IPS-18c (cell line): ENCODE results near the gene TMEM119.
"Not testable (repeated sequence)": the region's sequence is repeated elsewhere in the genome, so short reads cannot be mapped to it uniquely, and the experiment has no call there.

Source experiments
- H3K4me3 ChIP-seq: 2 replicates; pipeline ENCODE4 v1.7.0; 2013; ENCODE audit warnings: low read depth, mild to moderate bottlenecking, low read length, moderate library complexity; ENCODE audit not compliant: insufficient read depth
- H3K9me3 ChIP-seq: one replicate; pipeline ENCODE4 v1.6.1; 2013; ENCODE audit warnings: mild to moderate bottlenecking, low read length, moderate library complexity; ENCODE audit not compliant: control insufficient read depth, insufficient read depth

TMEM119 gene

DNA sequence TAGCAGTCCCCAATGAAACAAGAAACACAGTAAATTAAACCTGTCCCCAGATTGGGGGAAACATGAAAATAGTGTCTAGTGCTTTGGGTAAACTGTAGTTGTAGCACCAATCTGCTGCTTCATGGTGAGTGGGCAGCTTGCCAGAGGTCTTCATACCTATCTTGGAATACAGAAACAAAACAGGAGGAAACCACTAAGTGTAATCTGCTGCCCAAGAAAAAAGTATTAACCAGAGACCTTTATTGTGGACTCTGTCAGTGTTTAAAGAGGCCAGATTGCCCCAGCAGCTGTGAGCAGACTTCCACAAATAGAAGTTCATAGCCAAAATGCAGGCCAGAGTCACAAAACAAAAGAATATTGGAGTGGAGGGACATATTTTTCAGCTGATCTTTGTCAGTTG is 33.2 kb downstream of the TMEM119 start:
- Histone ChIP-seq H3K9me3 (no peaks in the 10 kb centered on the region), H3K4me3 (no peak overlapping the region)

DNA sequence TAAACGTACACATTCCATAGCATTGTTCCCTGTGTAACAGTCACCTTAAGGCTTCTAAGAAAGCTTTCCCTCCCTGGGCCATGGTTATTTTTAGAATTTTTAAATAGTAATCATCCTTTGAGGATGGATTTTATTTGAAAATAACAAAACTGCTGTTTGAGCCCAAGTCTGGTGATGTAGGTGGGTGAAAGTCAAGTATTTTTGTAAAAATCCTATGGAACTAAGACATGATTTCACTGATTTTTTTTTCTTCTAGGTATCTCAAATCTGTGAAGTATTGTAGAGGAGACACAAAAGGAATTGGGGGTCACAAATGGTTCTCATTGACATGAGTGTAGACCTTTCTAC is 34.1 kb downstream of the TMEM119 start:
- no peak overlapping the region for H3K4me3 ChIP-seq

DNA sequence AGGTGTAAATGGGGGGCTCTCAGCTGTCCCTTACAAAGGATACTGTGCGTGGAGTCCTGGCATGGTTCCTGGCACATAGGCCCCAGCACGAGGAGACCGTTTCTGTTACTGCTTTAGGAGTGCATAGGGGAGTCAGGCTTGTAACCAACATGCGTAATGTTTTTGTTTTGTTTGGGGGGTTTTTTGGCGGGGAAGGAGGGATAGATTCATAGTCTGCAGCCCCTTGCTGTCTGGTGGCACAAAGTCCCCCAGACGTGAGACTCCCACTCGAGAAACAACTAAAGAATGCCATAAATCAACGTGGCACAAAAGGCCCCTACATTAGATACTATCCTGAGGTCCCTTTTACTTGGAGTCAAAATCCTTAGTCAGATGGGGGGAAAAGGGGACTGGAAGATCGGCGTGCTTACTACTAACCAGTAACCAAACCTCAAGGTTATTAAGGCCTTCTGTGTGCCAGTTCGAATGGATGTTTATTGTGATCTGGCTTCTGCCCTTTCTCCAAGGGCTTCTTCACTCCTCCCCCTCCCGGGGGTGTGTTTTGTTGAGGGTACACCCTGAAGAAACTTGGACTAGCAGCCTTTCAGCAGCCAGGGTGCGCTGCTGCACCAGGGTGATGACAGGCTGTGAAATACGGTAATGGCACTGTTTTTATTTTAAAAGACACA is 34.6 kb downstream of the TMEM119 start:
- no peaks in the 10 kb centered on the region for H3K9me3 ChIP-seq

More for the DNA sequence above, 34.1 kb downstream of the TMEM119 start:
- no peaks in the 10 kb centered on the region for H3K9me3 ChIP-seq

DNA sequence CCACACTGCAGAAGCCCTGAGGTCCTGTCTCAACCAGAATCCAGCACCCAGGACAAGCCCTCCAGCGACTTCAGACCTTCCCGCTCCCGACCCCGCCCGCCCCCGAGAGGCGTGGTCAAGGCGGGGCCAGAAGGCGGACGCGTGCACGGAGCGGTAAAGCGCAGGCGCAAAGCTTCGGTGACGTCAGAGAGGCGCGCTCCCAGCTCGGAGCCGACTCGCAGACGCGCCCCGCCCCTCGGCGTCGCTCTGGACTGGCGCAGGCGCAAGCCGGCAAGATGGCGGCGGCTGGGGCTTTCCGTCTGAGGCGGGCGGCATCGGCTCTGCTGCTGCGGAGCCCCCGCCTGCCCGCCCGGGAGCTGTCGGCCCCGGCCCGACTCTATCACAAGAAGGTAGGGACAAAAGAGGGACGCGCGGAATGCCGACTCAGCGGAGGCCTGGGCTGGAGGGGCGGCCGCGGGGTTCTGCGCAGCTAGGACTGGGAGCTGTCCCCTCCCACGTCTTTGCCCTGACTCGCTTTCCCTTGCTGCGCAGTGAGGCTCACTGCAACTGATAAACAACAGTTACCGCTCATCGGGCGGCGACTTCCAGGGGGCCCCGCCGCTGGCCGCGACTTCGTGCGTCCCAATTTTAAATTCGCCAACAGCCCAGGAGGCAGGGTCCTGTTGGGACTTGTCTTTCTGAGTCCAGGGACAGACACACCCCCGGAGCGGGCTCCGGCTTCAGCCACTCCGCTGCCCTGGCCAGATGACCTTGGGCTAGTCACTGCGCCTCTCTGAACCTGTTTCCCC is 35.3 kb downstream of the TMEM119 start, which contains the start of gene ISCU:
ISCU (plus strand) TSS at position 249 of the 788 bp plus-strand sequence; CDS start at position 276, 27 bp downstream.
- H3K4me3 ChIP-seq, result peak within 1 kb of the TSS; percentile 84
- no peaks in the 10 kb centered on the region for H3K9me3 ChIP-seq

More for the DNA sequence above, 34.6 kb downstream of the TMEM119 start:
- H3K4me3 ChIP-seq, result peak overlapping the region; percentile 84

DNA sequence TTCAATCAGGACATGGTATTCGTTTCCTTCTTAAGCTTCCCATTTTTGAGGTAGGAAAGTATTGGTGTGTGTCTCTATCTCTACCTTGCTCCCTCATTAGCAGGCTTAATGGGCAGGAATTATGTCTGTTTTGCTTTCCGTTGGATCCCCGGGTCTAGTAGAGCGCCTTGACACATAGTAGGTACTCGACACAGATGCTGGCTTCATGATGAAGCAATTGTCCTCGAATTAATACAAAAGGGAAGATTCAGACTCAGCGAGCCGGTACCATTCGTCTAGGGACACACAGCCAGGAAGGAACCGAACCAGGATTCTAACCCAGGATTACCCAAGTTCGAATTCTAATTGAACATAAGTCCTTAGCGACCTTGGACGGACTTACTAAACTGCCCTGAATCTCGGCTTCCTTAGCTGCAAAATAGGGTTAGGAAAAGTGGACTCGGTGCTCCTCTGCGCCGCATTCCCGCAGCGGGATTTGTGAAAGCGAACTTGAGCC is 36.0 kb downstream of the TMEM119 start:
- H3K9me3 ChIP-seq, result no peaks in the 10 kb centered on the region
- H3K4me3 ChIP-seq, result peak overlapping the region; percentile 84

DNA sequence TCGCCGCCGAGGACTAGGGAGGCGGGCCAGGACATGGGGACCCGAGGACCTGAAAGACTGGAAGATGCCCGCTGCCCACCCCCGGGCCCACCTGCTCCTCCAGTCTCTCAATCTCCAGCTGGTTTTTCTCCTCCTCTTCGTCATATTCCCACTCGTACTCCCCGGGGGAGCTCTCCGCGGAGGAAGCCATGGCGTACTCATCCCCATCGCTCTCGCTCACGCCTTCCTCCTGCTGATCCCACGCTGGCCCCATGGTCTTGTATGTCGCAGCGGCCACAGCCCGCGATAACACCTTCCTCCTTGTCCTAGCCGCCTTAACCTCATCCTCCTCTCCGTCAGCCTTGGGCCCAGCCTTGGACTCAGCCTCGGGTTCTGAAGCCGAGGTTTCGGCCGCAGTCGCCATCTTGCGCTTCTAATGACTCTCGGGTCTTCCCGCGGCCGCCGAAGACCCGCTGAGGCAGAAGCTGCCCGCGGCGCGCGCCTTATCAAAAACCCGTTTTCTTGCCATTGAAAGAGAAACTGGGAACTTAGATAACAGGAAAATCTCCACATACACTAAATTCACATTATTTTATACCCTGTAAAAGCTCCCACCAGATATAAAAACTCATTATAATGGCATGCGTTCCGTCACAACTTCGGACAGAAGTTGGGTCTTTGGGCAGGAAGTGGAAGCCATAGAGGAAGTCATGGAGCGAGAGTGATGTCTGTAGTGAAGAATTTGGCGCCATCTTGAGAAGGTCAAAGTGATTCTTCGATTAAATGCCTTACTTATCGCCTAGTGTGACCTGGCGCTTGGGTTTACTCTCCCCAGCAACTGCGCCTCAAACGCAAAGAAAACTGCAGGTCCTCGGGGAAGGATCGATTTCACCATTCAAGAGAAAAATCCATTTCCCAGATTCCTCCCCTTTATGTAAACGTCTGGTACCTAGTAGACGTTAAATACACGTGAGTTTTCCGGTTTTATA is 36.8 kb downstream of the TMEM119 start, which contains the start of gene SART3:
SART3 (minus strand) TSS at position 422 of the 968 bp plus-strand sequence; CDS start at position 403, 19 bp downstream.
- Histone ChIP-seq H3K4me3 (peak within 1 kb of the TSS; percentile 84), H3K9me3 (no peaks in the 10 kb centered on the region)

DNA sequence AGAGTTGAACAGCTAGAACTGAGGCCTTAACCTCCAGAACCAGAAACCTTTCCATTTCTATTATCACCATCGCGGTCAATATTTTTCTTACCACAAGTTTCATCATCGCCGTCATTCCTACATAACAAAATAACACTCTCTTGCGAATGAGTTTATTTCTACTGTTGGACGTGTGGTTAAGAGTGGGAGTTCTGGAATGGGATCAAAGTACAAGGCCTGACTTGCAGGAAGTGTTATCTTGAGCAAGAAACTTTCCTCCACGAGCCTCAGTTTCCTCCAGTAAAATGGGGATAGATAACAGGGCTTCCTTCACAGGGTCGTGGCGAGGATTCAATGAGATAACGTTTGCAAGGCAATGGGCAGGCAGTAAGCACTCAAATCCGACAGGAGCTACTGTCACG is 37.6 kb downstream of the TMEM119 start:
- H3K4me3 ChIP-seq, result peak overlapping the region; percentile 84
- no peaks in the 10 kb centered on the region for H3K9me3 ChIP-seq

DNA sequence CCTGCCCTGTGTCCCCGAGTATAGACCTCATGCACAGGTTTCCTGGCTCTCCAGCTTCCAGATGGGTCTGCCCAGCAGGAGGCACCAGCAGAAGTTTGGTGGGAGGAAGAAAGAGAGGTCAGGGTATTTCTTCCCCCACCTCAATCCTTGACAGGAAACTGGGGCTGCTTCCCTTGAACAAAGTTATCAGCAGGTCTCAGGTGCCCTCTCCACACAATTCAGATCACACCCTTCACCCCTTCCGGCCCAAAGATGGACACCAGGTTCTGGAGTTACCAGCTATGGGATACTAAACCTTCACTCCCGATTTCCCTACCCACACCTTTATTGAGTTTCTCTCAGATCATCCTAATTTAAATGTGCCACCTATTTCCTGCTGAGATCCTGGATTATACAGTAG is 38.1 kb downstream of the TMEM119 start:
- Histone ChIP-seq H3K4me3 (peak overlapping the region; percentile 84), H3K9me3 (no peaks in the 10 kb centered on the region)

DNA sequence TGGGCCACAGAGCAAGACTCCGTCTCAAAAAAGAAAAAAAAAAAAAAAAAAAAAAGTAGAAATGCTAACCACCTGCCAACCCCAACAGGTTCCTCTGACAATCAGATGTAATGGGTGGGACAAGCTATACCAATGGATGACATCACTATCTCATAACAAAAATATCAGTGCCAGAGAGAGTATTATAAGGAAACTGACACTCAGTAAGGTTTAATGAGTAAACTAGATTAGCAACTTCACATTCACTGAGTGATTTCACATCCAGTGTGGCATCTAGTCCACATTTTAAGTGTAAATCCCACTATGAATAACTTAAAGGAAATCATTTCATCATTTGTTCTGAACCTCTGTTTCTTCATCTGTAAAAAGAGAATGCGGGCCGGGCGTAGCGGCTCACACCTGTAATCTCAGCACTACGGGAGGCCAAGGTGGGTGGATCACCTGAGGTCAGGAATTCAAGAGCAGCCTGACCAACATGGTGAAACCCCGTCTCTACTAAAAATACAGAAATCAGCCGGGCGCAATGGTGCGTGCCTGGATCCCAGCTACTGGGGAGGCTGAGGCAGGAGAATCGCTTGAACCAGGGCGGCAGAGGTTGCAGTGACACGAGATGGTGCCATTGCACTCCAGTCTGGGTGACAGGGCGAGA is 38.8 kb downstream of the TMEM119 start:
- Histone ChIP-seq H3K9me3 (no peaks in the 10 kb centered on the region), H3K4me3 (no peak overlapping the region; the same call in 1 of the 2 replicates)

DNA sequence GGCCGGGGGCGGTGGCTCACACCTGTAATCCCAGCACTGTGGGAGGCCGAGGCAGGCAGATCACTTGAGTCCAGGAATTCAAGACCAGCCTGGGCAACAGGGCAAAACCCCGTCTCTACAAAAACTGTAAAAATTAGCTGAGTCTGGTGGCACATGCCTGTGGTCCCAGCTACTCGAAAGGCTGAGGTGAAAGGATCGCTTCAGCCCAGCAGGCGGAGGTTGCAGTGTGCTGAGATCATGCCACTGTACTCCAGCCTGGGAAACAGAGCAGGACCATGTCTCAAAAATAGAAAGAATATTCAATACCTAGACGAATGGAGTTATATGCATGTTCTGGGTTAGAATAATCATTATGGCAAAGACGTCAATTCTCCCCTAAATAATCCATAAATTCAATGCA is 42.5 kb downstream of the TMEM119 start:
- H3K9me3 ChIP-seq, H3K4me3 ChIP-seq: not testable (repeated sequence)

DNA sequence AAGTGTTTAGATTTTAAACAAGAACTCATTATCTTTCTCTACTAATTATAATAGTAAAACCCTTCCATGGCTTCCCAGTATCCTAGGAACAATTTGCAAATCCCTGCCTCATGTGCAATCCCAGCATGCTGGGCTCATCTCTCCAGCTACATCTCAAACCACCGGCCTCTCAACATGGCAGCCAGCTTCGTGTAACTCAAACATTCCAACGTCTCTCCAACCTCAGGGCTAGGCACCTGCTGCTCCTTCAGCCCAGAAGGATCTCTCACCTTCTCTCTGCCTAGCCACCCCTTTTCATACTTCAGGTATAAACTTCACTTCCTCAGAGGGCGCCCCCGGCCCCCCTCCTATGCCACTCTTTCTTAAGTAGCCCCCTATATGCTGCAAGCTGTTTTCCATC is 44.1 kb downstream of the TMEM119 start:
- no peak overlapping the region for H3K4me3 ChIP-seq
- H3K9me3 ChIP-seq, result no peaks in the 10 kb centered on the region

DNA sequence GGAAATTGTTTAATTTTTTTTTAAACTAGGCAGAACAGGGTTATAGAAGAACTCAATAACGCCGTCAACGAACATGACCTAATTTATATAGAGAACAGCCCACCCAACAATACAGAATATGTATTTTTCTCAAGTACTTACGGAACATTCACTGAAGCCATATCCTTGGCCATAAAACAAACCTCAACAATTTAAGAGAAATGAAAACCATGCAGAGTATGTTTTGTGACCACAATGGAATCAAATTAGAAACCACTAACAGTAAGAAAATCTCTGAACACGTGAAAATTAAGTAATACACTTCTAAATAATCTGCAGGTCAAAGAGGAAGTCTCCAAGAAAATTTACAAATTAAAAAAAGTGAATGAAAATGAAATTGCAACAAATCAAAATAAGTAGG is 46.3 kb downstream of the TMEM119 start:
- no peak overlapping the region for H3K4me3 ChIP-seq
- H3K9me3 ChIP-seq, result no peaks in the 10 kb centered on the region

DNA sequence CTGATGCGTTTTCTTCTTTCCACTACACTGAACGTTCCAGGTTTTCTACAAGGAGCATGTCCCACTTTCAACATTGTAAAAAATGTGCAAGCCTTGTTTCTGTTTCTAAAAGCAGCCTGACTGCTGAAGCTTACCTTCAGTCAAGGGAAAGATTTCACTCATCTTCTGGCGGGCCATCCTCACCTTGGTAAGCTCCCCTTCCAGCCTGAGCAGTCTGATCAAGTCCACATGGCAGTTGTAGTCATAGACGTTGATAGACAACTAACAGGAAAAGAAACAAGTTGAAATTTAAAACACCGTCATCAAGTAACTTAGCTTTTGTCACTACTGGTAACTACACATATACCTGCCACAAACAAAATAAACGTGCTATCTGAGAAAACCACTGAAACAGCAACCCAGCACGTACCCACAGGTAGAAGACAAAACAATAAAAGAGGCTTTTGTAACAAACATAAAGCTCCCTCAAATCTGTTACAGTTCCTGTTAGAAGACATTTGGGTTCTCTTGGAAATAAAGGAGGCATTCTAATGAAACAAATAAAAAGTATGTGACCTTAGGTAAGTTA is 48.8 kb downstream of the TMEM119 start:
- H3K9me3 ChIP-seq, result no peaks in the 10 kb centered on the region
- no peak overlapping the region for H3K4me3 ChIP-seq

DNA sequence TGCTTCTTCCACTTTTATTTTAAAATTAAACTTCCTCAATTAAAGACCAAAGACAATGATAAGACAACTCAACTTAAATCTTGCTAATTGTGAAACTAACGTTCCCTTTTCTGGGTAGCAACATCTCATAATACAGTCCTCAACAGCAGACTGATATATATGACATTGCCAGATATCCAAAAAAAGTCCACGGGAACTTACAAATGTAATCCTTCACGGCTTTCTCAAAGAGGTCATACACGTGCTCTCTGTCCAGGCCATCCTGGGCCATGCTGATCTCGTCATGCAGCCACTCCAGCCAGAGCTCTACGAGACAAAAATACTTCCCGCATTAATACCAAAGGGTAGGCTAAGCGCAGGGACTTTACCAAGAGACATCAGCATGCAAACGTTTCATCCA is 50.2 kb downstream of the TMEM119 start:
- no peaks in the 10 kb centered on the region for H3K9me3 ChIP-seq
- H3K4me3 ChIP-seq, result no peak overlapping the region

DNA sequence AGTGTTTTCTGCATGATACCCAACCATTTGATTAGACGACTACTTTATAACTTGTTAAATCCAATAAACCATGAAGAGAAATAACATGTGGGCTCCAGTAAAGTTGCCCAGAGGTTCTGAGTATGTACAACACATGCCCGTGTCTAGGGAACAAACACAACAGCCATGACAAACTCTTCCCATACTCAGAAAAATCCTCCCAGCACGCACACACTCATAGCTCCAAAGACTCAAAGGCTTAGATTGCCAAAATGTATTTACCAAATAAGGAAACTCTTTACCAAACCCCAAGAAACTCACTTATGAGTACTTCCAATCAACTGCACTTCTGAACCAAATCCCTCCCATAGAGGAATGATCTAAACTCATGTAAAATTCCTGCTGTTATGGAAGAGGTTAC is 54.2 kb downstream of the TMEM119 start:
- H3K4me3 ChIP-seq, result no peak overlapping the region
- no peaks in the 10 kb centered on the region for H3K9me3 ChIP-seq

DNA sequence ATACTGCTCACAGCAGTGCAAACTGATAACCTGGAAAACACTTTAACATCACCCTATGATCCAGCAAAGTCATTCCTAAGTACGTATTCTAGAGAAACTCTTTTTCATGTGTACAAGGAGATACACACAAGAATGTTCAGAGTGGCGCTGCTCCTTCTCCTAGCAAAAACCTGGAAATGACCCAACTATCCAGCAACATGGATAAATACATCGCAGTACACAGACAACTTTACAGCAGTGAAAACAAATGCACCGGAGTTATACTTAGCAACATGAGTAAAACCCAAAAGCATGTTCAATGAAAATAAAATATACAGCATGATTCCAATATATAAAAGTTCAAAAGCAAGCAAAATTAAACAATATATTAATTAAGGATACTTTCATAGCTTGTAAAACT is 55.6 kb downstream of the TMEM119 start:
- no peak overlapping the region for H3K4me3 ChIP-seq
- H3K9me3 ChIP-seq, result no peaks in the 10 kb centered on the region
